Kidney tubule cell (primary cell): ENCODE results near the gene CKB.

Experiments
- DNase-seq: peaks from one replicate; pipeline ENCODE4 v3.0.0-alpha.2; 2018; ENCODE audit warnings: low spot score

CKB gene

GRCh38 chr14:103522649-103523574 is at the start of gene CKB:
Gene CKB (minus strand): TSS chr14:103522830. CDS start chr14:103522493, 337 bp downstream.
- peak; percentile 57 for DNase-seq

GRCh38 chr14:103569408-103569807 is 46.8 kb upstream of the CKB start:
- no peak for DNase-seq

GRCh38 chr14:103568952-103569351 is 46.3 kb upstream of the CKB start:
- DNase-seq = no peak

- no peak for DNase-seq
Observed at GRCh38 chr14:103563844-103564505, 41.3 kb upstream of the CKB start.

DNA sequence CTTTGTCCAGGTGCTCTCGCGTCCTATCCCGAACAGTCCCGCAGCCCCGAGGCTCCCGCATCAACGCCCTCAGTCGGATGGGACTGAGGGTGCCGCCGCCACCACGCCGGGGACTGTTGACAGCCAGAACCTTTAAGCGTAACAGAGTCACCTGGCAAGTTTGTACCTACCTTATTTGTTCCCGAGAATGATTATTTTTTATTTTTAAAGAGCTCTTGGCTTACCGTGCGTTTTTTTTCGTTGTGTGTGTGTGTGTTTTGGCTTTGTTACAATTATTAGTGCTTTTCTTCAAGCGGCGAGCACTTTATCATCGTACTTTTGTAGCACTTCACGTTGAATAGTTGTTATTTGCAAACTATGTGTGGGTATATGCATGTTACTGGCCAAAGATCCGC is 40.6 kb upstream of the CKB start:
- DNase-seq = no peak

- peak; percentile 90 for DNase-seq
Observed at GRCh38 chr14:103562429-103563225, 40.0 kb upstream of the CKB start, which contains the start of the genes BAG5 and COA8. Gene BAG5 (minus strand): TSS chr14:103562657. CDS start chr14:103561164, 1,493 bp downstream. Gene COA8 (plus strand): TSS chr14:103562960. CDS start chr14:103563002, 42 bp downstream.

DNA sequence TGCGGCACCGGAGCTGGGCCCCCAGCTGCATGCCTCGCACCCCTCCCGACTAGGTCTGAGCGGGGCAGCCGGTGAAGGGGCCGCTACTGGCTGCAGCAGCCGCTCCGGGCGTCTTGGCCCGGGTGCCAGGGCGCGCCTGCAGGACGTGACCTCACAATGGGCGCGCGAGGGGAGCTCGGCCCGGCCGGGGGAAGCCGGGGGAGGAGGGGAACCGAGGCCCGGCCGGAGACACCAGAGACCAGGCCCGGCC is 39.5 kb upstream of the CKB start:
- DNase-seq = no peak

GRCh38 chr14:103561381-103562178 is 39.0 kb upstream of the CKB start:
- peak; percentile 60 for DNase-seq

DNA sequence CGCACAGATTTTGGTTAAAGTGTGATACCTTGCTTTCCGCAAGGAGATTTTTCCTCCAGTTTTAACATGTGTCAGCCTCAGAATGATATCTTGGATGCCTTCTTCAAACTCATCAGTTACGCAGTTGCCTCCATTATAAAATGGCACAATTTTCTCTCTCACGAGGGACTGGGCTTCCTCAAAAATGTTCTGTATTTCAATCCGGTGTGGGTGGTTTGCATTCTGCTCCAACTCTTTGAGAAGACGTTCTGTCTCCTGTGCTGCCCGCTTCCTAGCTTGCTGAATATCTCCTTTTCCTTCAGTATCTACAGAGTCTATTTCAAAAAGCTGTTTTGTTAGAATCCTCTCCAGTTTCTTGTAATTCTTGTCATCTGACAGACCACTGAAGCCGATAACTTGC is 38.1 kb upstream of the CKB start:
- DNase-seq = no peak

DNA sequence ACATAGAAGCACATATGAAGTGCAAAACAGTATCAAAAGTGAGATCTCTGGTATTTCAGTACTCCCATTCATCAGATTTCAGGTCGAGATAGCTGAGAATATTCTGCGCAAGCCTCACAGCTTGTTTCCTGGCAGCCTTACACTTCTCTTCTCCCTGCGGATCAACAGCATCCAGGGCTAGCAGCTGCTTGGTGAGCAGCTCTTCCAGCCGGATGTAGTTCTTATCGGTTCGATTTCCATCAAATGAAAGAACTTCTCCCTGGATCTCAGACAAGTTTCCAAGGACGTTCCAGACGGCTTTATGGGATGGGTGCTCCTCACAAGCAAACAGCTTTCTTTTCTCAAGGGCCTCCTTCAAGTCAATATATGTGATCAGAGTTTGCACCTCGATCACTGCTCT is 37.1 kb upstream of the CKB start:
- DNase-seq = no peak

GRCh38 chr14:103558071-103558882 is 35.6 kb upstream of the CKB start:
- peak; percentile 99 for DNase-seq

DNA sequence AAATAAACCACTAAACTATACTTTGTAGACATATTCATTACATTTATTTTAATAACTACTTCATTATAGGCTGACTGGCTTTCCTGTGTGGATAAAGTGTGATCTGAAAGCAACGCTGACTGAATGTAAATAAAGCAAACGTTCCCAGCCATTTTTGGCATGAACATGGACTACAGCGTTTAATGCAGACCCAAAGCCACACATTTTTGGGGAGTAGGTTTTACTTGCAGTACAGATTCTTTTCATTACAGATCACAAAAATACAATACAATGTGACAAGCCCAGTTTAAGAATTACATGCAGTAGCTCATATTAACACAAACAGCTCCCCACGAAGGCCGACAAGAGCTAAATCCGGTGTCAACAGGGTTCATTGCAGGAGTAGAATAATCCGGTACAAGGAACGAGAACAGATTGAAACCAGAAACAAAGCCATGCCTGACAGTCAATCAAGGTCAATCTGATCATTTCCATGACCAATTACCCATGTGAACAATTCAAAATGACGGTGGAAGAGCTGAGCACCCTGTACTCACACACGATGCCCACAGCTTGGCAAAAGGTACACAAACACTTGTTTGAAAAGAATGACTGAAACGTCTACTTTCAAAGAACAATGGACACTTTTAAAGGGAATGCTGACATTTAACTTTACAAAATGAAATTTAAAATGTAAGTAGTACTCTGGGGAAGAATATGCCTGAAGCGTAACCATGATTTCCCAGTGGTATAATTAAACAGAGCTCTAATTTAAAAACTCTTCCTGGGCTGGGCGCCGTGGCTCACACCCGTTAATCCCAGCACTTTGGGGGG is 34.5 kb upstream of the CKB start:
- DNase-seq = no peak

DNA sequence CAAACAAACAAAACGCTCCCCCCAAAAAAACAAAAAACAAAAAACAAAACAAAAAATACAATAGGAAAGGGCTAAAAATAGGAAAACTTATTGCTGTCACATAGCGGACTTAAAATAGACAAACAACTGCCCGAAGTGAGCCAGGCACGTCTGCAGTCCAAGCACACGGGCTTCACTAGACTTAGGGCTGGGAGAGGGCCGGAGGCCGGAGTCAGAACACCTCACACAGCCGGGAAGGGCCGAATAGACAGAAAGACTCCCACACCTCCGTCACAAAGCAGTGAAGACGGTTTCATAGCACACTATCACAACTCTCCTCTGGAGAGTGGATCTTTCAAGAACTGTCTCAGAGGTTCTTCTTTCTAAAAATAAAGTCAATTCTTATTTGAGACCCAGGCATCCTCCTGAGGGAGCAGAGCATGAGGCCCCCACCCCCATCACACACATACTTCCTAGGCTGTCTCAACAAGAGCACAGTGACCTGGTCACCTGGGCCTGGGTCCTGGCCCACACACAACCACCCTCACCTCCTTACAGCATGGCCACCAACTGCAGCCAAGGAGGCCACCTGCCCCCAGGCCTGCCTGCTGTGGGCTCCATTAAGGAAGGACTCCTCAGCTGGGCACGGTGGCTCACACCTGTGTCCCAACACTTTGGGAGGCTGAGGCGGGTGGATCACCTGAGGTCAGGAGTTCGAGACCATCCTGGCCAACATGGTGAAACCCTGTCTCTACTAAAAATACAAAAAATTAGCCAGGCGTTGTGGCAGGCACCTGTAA is 33.1 kb upstream of the CKB start:
- no peak for DNase-seq

GRCh38 chr14:103552846-103553210 is 30.2 kb upstream of the CKB start:
- DNase-seq = no peak

GRCh38 chr14:103552011-103552845 is 29.6 kb upstream of the CKB start:
- peak; percentile 98 for DNase-seq

DNA sequence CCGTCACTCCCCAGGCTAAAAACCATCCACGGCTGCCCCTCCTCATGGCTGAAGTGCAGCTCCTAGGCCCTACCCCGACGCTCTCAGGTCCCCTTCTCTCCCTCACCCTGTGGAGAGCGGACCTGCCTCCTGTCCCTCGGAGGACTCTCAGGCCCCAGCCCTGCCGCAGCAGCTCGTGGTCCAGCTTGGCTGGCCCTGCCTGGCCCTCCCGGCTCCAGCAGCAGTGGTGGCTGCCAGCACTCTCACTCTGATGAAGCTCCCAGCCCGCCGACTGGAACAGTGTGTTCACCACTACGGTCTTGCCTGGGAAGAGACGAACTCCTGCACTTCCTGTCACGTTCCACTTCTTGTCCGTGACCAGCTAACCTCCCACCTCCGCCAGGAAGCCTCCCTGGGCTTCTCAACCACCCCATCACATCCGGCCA is 28.7 kb upstream of the CKB start:
- peak; percentile 78 for DNase-seq

- peak; percentile 84 for DNase-seq
Observed at GRCh38 chr14:103550451-103551337, 28.1 kb upstream of the CKB start.
